GM19452 (cell line): ENCODE results near the gene S100A2.

Experiments used
- ATAC-seq: cut with Tn5 transposase; IDR thresholded peaks from one replicate; pipeline ENCODE4 v1.9.1; 2021; ENCODE audit not compliant: unreplicated experiment

S100A2 gene

GRCh38 chr1:153565529-153566374 lies at the start of gene S100A2:
Gene S100A2, minus strand, starts transcription at chr1:153565844. Its CDS starts 1,967 bp downstream, at chr1:153563877.
- ATAC-seq, result peak; percentile 41

GRCh38 chr1:153615406-153615805 lies 49.8 kb upstream of the S100A2 start:
- ATAC-seq, result no peak

GRCh38 chr1:153614906-153615305 lies 49.3 kb upstream of the S100A2 start:
- no peak for ATAC-seq

GRCh38 chr1:153614189-153614900 lies 48.7 kb upstream of the S100A2 start:
- no peak for ATAC-seq

GRCh38 chr1:153613406-153613805 lies 47.8 kb upstream of the S100A2 start:
- no peak for ATAC-seq

GRCh38 chr1:153612755-153613331 lies 47.2 kb upstream of the S100A2 start, which contains the start of gene S100A16:
Gene S100A16, minus strand, starts transcription at chr1:153613137. Its CDS starts 4,986 bp downstream, at chr1:153608151.
- ATAC-seq, result no peak

GRCh38 chr1:153612111-153612754 lies 46.6 kb upstream of the S100A2 start:
- no peak for ATAC-seq

GRCh38 chr1:153611356-153611755 lies 45.7 kb upstream of the S100A2 start:
- no peak for ATAC-seq

GRCh38 chr1:153610811-153611301 lies 45.2 kb upstream of the S100A2 start:
- no peak for ATAC-seq

GRCh38 chr1:153610334-153610733 lies 44.7 kb upstream of the S100A2 start:
- ATAC-seq, result no peak

GRCh38 chr1:153609585-153609907 lies 43.9 kb upstream of the S100A2 start:
- ATAC-seq, result no peak

GRCh38 chr1:153608742-153609584 lies 43.3 kb upstream of the S100A2 start:
- ATAC-seq, result no peak

GRCh38 chr1:153608089-153608682 lies 42.5 kb upstream of the S100A2 start:
- ATAC-seq, result no peak

- no peak for ATAC-seq
Observed at GRCh38 chr1:153607381-153607780, 41.7 kb upstream of the S100A2 start.

GRCh38 chr1:153606194-153606593 lies 40.5 kb upstream of the S100A2 start:
- ATAC-seq, result no peak

GRCh38 chr1:153602749-153603148 lies 37.1 kb upstream of the S100A2 start:
- no peak for ATAC-seq

- no peak for ATAC-seq
Observed at GRCh38 chr1:153599847-153600246, 34.2 kb upstream of the S100A2 start.

- ATAC-seq, result peak; percentile 96
Observed at GRCh38 chr1:153598309-153599172, 32.9 kb upstream of the S100A2 start.

- no peak for ATAC-seq
Observed at GRCh38 chr1:153597206-153597605, 31.6 kb upstream of the S100A2 start.
